ENCODE data around the gene MRPL53. TPM values are rescaled to one million over a fixed set of nuclear protein-coding genes. Genes with fewer than 3 reads are reported as not detected.

The MRPL53 gene
- total and polyA plus RNA-seq, 2 of the 8 experiments (the other 6 are each of a cell fraction or from before 2014, with no cell fraction given): 36.6 to 46.3 TPM

GRCh38 chr2:74430502-74430901 is 42.0 kb downstream of the MRPL53 start (continued):
- TF ChIP-seq, protein P1, sequence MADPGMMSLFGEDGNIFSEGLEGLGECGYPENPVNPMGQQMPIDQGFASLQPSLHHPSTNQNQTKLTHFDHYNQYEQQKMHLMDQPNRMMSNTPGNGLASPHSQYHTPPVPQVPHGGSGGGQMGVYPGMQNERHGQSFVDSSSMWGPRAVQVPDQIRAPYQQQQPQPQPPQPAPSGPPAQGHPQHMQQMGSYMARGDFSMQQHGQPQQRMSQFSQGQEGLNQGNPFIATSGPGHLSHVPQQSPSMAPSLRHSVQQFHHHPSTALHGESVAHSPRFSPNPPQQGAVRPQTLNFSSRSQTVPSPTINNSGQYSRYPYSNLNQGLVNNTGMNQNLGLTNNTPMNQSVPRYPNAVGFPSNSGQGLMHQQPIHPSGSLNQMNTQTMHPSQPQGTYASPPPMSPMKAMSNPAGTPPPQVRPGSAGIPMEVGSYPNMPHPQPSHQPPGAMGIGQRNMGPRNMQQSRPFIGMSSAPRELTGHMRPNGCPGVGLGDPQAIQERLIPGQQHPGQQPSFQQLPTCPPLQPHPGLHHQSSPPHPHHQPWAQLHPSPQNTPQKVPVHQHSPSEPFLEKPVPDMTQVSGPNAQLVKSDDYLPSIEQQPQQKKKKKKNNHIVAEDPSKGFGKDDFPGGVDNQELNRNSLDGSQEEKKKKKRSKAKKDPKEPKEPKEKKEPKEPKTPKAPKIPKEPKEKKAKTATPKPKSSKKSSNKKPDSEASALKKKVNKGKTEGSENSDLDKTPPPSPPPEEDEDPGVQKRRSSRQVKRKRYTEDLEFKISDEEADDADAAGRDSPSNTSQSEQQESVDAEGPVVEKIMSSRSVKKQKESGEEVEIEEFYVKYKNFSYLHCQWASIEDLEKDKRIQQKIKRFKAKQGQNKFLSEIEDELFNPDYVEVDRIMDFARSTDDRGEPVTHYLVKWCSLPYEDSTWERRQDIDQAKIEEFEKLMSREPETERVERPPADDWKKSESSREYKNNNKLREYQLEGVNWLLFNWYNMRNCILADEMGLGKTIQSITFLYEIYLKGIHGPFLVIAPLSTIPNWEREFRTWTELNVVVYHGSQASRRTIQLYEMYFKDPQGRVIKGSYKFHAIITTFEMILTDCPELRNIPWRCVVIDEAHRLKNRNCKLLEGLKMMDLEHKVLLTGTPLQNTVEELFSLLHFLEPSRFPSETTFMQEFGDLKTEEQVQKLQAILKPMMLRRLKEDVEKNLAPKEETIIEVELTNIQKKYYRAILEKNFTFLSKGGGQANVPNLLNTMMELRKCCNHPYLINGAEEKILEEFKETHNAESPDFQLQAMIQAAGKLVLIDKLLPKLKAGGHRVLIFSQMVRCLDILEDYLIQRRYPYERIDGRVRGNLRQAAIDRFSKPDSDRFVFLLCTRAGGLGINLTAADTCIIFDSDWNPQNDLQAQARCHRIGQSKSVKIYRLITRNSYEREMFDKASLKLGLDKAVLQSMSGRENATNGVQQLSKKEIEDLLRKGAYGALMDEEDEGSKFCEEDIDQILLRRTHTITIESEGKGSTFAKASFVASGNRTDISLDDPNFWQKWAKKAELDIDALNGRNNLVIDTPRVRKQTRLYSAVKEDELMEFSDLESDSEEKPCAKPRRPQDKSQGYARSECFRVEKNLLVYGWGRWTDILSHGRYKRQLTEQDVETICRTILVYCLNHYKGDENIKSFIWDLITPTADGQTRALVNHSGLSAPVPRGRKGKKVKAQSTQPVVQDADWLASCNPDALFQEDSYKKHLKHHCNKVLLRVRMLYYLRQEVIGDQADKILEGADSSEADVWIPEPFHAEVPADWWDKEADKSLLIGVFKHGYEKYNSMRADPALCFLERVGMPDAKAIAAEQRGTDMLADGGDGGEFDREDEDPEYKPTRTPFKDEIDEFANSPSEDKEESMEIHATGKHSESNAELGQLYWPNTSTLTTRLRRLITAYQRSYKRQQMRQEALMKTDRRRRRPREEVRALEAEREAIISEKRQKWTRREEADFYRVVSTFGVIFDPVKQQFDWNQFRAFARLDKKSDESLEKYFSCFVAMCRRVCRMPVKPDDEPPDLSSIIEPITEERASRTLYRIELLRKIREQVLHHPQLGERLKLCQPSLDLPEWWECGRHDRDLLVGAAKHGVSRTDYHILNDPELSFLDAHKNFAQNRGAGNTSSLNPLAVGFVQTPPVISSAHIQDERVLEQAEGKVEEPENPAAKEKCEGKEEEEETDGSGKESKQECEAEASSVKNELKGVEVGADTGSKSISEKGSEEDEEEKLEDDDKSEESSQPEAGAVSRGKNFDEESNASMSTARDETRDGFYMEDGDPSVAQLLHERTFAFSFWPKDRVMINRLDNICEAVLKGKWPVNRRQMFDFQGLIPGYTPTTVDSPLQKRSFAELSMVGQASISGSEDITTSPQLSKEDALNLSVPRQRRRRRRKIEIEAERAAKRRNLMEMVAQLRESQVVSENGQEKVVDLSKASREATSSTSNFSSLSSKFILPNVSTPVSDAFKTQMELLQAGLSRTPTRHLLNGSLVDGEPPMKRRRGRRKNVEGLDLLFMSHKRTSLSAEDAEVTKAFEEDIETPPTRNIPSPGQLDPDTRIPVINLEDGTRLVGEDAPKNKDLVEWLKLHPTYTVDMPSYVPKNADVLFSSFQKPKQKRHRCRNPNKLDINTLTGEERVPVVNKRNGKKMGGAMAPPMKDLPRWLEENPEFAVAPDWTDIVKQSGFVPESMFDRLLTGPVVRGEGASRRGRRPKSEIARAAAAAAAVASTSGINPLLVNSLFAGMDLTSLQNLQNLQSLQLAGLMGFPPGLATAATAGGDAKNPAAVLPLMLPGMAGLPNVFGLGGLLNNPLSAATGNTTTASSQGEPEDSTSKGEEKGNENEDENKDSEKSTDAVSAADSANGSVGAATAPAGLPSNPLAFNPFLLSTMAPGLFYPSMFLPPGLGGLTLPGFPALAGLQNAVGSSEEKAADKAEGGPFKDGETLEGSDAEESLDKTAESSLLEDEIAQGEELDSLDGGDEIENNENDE (IDR thresholded peaks at IDR 0.05; ENCODE audit: insufficient replicate concordance, low read length): no peak
- no peak for TF ChIP-seq SIX5 (IDR thresholded peaks at IDR 0.05; ENCODE audit: low read depth, low read length)
